Natural killer cell treated with Interleukin-12 subunit alpha and Interleukin-12 subunit beta and Interleukin-15 and Interleukin-18, amount 100 ng/mL, for 72 hours (primary cell): Measurements from ENCODE around the gene AKR1D1. TPM values are rescaled to one million over a fixed set of nuclear protein-coding genes. Genes with fewer than 3 reads are reported as not detected.
"Not testable (repeated sequence)": the region's sequence is repeated elsewhere in the genome, so short reads cannot be mapped to it uniquely, and the experiment has no call there.

Experiments used
- ATAC-seq, 2 donors: fragments of 150-1000 bp; cut with Tn5 transposase in 1 of 2; sonication (Bioruptor Pico), chemical (Tn5 transposase) in 1 of 2; 2 replicates each; pipeline ENCODE4 v1.10.0; 2021
- DNase-seq: peaks from one replicate; pipeline ENCODE4 v3.0.0; 2022; ENCODE audit warnings: low spot score
- H3K27ac Mint-ChIP-seq, 2 donors: 1 replicate in 1 of 2; 2 replicates in 1 of 2; pipeline ENCODE4 v1.8.0; 2022; ENCODE audit warnings: mixed read lengths in 2 of 2, mild to moderate bottlenecking in 1 of 2, moderate library complexity in 1 of 2
- H3K27me3 Mint-ChIP-seq, 2 donors: 1 replicate in 1 of 2; 2 replicates in 1 of 2; pipeline ENCODE4 v1.8.0; 2022; ENCODE audit warnings: mixed read lengths in 2 of 2
- H3K36me3 Mint-ChIP-seq: one replicate; pipeline ENCODE4 v1.8.0; 2022; ENCODE audit warnings: mixed read lengths
- H3K4me1 Mint-ChIP-seq, 2 donors: 1 replicate in 1 of 2; 2 replicates in 1 of 2; pipeline ENCODE4 v1.8.0; 2022; ENCODE audit warnings: low read depth in 2 of 2, mixed read lengths in 2 of 2, mild to moderate bottlenecking in 1 of 2
- H3K4me3 Mint-ChIP-seq: one replicate; pipeline ENCODE4 v1.8.0; 2022; ENCODE audit warnings: mixed read lengths
- H3K9me3 Mint-ChIP-seq: 2 replicates; pipeline ENCODE4 v1.8.0; 2022; ENCODE audit warnings: mixed read lengths
- total RNA-seq, 2 donors: library from RNA; stranded (reverse); gene quantifications; one replicate each; pipeline ENCODE4 v1.2.3, GENCODE V29; 2022

AKR1D1 gene
- total RNA-seq, 2 donors from 2014 or later = not detected

GRCh38 chr7:138146757-138147734, 70.8 kb downstream of the AKR1D1 start:
- H3K27me3 Mint-ChIP-seq, H3K4me1 Mint-ChIP-seq, H3K4me3 Mint-ChIP-seq, H3K9me3 Mint-ChIP-seq, DNase-seq, H3K27ac Mint-ChIP-seq, H3K36me3 Mint-ChIP-seq: not testable (repeated sequence)
- peak in 1 of 2 donors; percentile 17 for ATAC-seq

DNA sequence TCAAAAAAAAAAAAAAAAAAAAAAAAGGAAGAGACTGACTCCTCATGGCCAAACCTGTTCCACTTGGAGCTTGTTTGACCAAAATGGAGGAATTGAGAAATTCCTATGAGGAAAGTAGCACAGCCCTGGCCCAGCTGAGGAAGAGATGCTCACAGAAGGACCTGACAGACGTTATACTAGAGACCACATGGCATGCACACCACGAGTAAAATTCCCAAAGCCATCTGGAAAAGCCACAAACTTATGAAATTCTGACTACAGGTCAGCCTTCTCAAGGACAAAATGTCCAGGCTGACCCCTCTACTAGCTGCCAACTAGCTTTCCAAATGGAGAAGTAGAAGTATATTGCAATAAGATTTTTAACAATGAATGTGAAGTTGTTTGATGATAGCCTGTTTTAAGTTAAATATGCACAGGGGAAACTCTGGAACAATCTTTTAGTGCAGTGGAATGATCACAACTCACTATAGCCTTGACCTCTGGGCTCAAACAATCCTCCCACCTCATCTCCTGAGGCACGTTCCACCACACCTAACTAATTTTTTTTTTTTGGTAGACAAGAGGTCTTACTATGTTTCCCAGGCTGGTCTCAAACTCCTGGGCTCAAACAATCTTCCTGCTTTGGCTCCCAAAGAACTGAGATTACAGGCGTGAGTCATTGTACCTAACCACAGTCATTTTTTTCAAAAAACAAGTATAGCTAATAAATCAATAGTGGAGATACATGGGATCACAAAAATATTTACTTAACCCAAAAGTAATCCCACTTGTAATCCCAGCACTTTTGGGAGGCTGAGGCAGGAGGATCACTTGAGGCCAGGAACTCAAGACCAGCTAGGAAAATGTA, 75.7 kb downstream of the AKR1D1 start:
- Mint-ChIP-seq H3K27me3 (peaks cover 7 to 8% of the 10 kb centered on the region in 2 donors), H3K9me3 (no peaks in the 10 kb centered on the region), H3K4me1 (peaks cover 0 to 3% of the 10 kb centered on the region in 2 donors), H3K4me3 (no peak overlapping the region), H3K36me3 (no peaks in the 10 kb centered on the region), H3K27ac (no peak overlapping the region)
- no peak for ATAC-seq
- DNase-seq = no peak

DNA sequence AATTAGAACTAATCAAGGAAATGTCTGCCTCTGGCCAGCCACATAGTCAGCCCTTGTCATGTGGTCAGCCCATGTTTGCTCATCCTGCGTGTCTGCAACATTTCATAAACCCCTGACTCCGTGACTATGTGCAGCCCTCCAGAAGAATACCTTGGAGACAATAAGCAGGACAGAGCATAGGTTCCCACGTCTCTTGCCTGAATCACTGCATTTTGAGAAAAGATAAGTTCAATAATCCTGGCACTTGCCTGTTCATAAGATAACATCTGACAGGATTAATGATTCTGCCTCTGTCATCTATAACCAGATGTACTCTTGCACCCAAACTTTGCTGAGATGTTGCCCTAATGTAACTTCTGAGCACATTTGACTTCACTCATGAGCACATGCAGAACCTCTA, 78.4 kb downstream of the AKR1D1 start:
- Mint-ChIP-seq H3K27me3 (peaks cover 6 to 7% of the 10 kb centered on the region in 2 donors), H3K36me3 (no peaks in the 10 kb centered on the region), H3K27ac (no peak overlapping the region), H3K4me3 (no peak overlapping the region), H3K9me3 (no peaks in the 10 kb centered on the region), H3K4me1 (no peaks in the 10 kb centered on the region)
- DNase-seq = no peak
- no peak for ATAC-seq

DNA sequence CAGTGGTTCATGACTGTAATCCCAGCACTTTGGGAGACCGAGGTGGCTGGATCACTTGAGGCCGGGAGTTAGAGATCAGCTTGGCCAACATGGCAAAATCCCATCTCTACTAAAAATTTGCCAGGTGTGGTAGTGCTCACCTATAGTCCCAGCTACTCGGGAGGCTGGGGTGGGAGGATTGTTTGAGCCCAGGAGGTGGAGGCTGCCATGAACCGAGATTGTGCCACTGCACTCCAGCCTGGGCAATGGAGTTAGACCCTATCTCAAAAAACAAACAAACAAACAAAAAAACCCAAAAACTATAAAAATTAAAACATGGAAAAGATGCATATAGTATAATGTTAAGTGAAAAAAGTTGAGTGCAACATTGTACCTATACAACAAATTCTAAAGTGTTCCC, 81.4 kb downstream of the AKR1D1 start:
- H3K9me3 Mint-ChIP-seq = no peaks in the 10 kb centered on the region
- H3K27ac Mint-ChIP-seq = no peak overlapping the region
- no peak overlapping the region for H3K4me3 Mint-ChIP-seq
- no peak for ATAC-seq
- DNase-seq = no peak
- H3K4me1 Mint-ChIP-seq = no peaks in the 10 kb centered on the region
- no peaks in the 10 kb centered on the region for H3K36me3 Mint-ChIP-seq
- H3K27me3 Mint-ChIP-seq = peaks cover 0 to 5% of the 10 kb centered on the region in 2 donors

DNA sequence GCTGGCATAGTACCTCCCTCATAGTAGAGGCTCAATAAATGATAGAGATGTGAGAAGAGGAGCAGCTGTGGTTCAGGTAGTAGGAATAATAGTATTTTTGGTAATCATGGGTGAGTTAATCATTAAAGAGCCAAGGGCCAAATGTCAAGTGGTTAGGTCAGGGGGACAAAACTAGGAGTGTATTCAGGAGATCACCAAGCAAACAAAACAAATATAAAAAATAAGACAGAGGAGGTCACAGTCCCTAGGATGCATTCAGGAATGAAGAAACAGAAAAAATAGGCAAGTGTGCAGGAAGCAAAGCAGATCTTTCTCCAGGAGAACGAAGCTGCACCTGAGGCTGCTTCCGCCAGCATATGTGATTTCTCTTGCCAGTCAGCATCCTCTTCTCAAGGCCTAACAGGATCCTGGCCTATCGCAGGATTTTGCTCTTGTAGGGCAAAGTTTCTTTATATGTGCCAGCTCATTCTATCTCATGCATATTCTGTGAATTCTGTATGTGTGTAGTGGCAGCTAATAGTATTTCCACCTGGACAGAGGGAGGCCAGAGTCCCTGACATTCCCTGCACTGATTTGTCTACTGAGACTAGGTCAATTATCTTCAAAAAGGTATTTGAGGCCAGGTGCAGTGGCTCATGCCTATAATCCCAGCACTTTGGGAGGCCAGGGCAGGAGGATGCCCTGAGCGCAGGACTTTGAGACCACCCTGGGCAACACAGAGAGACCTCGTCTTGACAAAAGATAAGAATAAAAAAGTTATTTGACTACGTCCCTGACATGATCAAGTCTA, 82.7 kb downstream of the AKR1D1 start:
- Mint-ChIP-seq H3K4me1 (no peaks in the 10 kb centered on the region), H3K27me3 (peaks cover under 1 to 2% of the 10 kb centered on the region in 2 donors), H3K27ac (no peak overlapping the region), H3K36me3 (no peaks in the 10 kb centered on the region), H3K9me3 (no peaks in the 10 kb centered on the region), H3K4me3 (no peak overlapping the region)
- no peak for ATAC-seq
- DNase-seq = no peak

GRCh38 chr7:138161600-138162081, 85.4 kb downstream of the AKR1D1 start:
- H3K36me3 Mint-ChIP-seq = peaks cover 10% of the 10 kb centered on the region
- ATAC-seq (peak; percentile 77), DNase-seq (no peak)
- no peak overlapping the region for H3K4me3 Mint-ChIP-seq
- peaks cover 5% of the 10 kb centered on the region for H3K9me3 Mint-ChIP-seq
- no peaks in the 10 kb centered on the region for H3K4me1 Mint-ChIP-seq
- H3K27ac Mint-ChIP-seq = no peak overlapping the region
- peaks cover 5 to 6% of the 10 kb centered on the region in 2 donors for H3K27me3 Mint-ChIP-seq

- Mint-ChIP-seq H3K4me3 (no peak overlapping the region), H3K4me1 (no peaks in the 10 kb centered on the region), H3K9me3 (peaks cover 5% of the 10 kb centered on the region), H3K27ac (no peak overlapping the region), H3K36me3 (peaks cover 10% of the 10 kb centered on the region), H3K27me3 (peaks cover 3 to 6% of the 10 kb centered on the region in 2 donors)
- ATAC-seq = no peak
- no peak for DNase-seq
Measured at GRCh38 chr7:138162236-138162635, 86.0 kb downstream of the AKR1D1 start.

DNA sequence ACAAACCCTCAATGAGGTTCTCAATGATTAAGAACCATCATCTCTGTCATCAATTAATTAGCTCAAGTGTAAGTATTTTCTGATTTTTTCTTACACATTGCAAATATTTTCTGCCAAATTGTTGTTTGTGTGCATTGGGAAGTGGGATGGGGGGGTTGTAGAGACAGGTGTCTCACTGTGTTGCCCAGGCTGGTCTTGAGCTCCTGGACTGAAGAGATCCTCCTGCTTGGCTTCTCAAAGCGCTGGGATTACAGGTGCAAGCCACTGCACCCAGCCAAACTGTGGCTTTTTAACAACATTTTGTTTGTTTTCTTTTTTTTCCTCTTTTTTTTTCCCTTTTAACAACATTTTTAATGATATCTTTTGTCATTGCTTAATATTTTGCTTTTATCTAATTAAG, 87.5 kb downstream of the AKR1D1 start:
- H3K4me3 Mint-ChIP-seq = no peak overlapping the region
- H3K4me1 Mint-ChIP-seq = no peaks in the 10 kb centered on the region
- ATAC-seq (no peak), DNase-seq (no peak)
- H3K36me3 Mint-ChIP-seq = peaks cover 10% of the 10 kb centered on the region
- no peak overlapping the region for H3K27ac Mint-ChIP-seq
- H3K9me3 Mint-ChIP-seq = peaks cover 5% of the 10 kb centered on the region
- H3K27me3 Mint-ChIP-seq = peaks cover 3 to 6% of the 10 kb centered on the region in 2 donors

DNA sequence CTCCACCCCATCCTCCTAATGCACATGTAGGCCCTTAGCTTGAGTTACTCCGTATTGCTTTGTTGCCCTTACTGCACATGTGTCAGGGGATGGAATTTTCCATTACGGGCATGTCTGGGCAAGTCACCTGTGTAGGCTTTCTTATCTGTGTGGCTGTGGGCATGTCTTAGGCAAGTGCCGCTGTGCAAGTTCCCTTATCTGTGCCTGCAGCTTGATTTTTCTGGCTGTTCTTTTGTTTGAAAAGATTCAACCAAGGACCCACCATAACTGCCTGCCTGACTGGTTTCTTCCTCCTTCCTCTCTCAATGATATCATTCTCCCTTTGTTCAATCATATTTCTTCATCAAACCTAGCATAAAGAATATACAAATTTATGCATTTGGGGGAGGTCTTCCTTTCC, 88.5 kb downstream of the AKR1D1 start:
- no peak overlapping the region for H3K4me3 Mint-ChIP-seq
- H3K4me1 Mint-ChIP-seq = no peaks in the 10 kb centered on the region
- no peak overlapping the region for H3K27ac Mint-ChIP-seq
- peaks cover 3 to 6% of the 10 kb centered on the region in 2 donors for H3K27me3 Mint-ChIP-seq
- DNase-seq (no peak), ATAC-seq (no peak)
- H3K36me3 Mint-ChIP-seq = peaks cover 10% of the 10 kb centered on the region
- H3K9me3 Mint-ChIP-seq = peaks cover 5% of the 10 kb centered on the region

DNA sequence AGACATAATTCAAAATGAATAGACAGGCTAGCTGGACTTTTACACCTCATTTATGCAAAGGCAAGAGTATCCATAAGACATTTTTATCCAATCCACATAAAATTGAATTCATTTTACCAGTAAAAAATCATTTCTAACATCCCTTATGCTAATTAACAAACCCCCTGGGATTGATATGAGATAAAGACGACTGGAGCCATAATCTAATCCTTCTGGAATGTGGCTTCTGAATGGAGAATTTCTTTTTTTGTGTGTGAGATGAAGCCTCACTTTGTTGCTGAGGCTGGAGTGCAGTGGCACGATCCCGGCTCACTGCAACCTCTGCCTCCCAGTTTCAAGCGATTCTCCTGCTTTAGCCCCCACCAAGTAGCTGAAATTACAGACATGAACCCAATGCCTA, 90.4 kb downstream of the AKR1D1 start:
- ATAC-seq (no peak), DNase-seq (no peak)
- H3K27me3 Mint-ChIP-seq = peaks cover 3 to 15% of the 10 kb centered on the region in 2 donors
- H3K4me3 Mint-ChIP-seq = no peak overlapping the region
- H3K27ac Mint-ChIP-seq = no peak overlapping the region
- H3K4me1 Mint-ChIP-seq = peaks cover 0 to 9% of the 10 kb centered on the region in 2 donors
- peaks cover 10% of the 10 kb centered on the region for H3K36me3 Mint-ChIP-seq
- peaks cover 5% of the 10 kb centered on the region for H3K9me3 Mint-ChIP-seq

DNA sequence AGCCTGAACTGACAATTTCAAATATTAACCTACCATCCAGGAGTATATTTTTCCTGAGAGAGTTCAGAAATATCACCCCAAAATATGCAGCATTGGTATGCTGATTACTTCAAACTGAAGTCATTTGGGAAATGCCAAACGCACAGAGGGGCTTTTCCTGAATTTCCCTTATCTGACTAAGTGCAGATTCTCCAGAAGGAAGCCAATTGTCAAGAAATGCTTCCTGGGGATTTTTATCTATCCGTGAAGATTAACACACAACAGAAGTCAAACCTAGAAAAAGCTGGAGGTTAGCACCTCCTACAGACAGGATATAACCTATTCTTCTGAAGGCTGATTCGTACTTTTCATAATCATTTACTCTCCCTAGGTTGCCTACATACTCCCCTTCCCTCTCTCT, 91.0 kb downstream of the AKR1D1 start:
- DNase-seq = no peak
- no peak for ATAC-seq
- Mint-ChIP-seq H3K36me3 (peaks cover 10% of the 10 kb centered on the region), H3K4me1 (peaks cover 0 to 9% of the 10 kb centered on the region in 2 donors), H3K9me3 (peaks cover 5% of the 10 kb centered on the region), H3K4me3 (no peak overlapping the region), H3K27me3 (peaks cover 3 to 15% of the 10 kb centered on the region in 2 donors), H3K27ac (no peak overlapping the region)

GRCh38 chr7:138167869-138168296, 91.6 kb downstream of the AKR1D1 start:
- peaks cover 3 to 15% of the 10 kb centered on the region in 2 donors for H3K27me3 Mint-ChIP-seq

More at GRCh38 chr7:138167869-138168296, 91.6 kb downstream of the AKR1D1 start:
- H3K9me3 Mint-ChIP-seq = peaks cover 5% of the 10 kb centered on the region
- H3K27ac Mint-ChIP-seq = no peak overlapping the region
- H3K4me3 Mint-ChIP-seq = no peak overlapping the region
- no peak for ATAC-seq
- H3K36me3 Mint-ChIP-seq = peaks cover 10% of the 10 kb centered on the region
- H3K4me1 Mint-ChIP-seq = peaks cover 0 to 9% of the 10 kb centered on the region in 2 donors
- DNase-seq = no peak
